CD4-positive, alpha-beta T cell (primary cell): ENCODE measurements around the gene FHL5. TPM values are rescaled to one million over a fixed set of nuclear protein-coding genes. Genes with fewer than 3 reads are reported as not detected.

Experiments
- ATAC-seq: fragments of 200-7000 bp; cut with Tn5 transposase; one replicate; pipeline ENCODE4 v1.10.0; 2022; ENCODE audit warnings: mild to moderate bottlenecking; ENCODE audit not compliant: poor library complexity
- CTCF ChIA-PET: fragments of 350-600 bp; sonication (Branson Sonifier 250); formaldehyde crosslinking; loops from one replicate; lab custom pipeline; 2021; ENCODE audit warnings: antibody characterized with exemption, inconsistent platforms; lab: Charles Lee
- POLR2A ChIA-PET: fragments of 350-600 bp; sonication (Branson Sonifier 250); formaldehyde crosslinking; loops from one replicate; lab custom pipeline; 2021; ENCODE audit warnings: antibody characterized with exemption, inconsistent platforms; lab: Charles Lee
- DNase-seq, 14 experiments: peaks; one replicate each; pipeline ENCODE4 v3.0.0-alpha.2; 2013 to 2020; ENCODE audit warnings: mixed read lengths in 2 of 14
- H3K27ac ChIP-seq, 2 donors: one replicate each; pipeline versions ENCODE4 v1.5.1 to v1.7.0; 2013; ENCODE audit warnings: low read length in 2 of 2, low read depth in 1 of 2, mild to moderate bottlenecking in 1 of 2
- H3K27me3 ChIP-seq, 2 experiments: 1 replicate in 1 of 2; 2 replicates in 1 of 2; pipeline versions ENCODE4 v1.6.1 to v1.7.0; 2013; ENCODE audit warnings: low read length in 2 of 2, control low read depth in 1 of 2, mild to moderate bottlenecking in 1 of 2, moderate library complexity in 1 of 2; ENCODE audit not compliant: insufficient read depth in 2 of 2, control insufficient read depth in 1 of 2
- H3K36me3 ChIP-seq: one replicate; pipeline ENCODE4 v1.6.1; 2013; ENCODE audit warnings: low read length, control low read depth; ENCODE audit not compliant: insufficient read depth
- H3K4me1 ChIP-seq: one replicate; pipeline ENCODE4 v1.6.1; 2013; ENCODE audit warnings: low read length, control low read depth; ENCODE audit not compliant: insufficient read depth
- H3K4me3 ChIP-seq: one replicate; pipeline ENCODE4 v1.5.1; 2013; ENCODE audit warnings: mild to moderate bottlenecking, low read length, moderate library complexity
- H3K9me3 ChIP-seq, 2 experiments: 1 replicate in 1 of 2; 2 replicates in 1 of 2; pipeline versions ENCODE4 v1.6.1 to v1.7.0; 2013; ENCODE audit warnings: low read length in 2 of 2, mild to moderate bottlenecking in 2 of 2, control low read depth in 1 of 2, moderate library complexity in 1 of 2; ENCODE audit not compliant: control insufficient read depth in 1 of 2, insufficient read depth in 1 of 2
- H3K27ac Mint-ChIP-seq: one replicate; pipeline ENCODE4 v1.8.0; 2020; ENCODE audit warnings: mixed read lengths
- H3K27me3 Mint-ChIP-seq: one replicate; pipeline ENCODE4 v1.8.0; 2021; ENCODE audit warnings: mixed read lengths
- H3K36me3 Mint-ChIP-seq: one replicate; pipeline ENCODE4 v1.8.0; 2021; ENCODE audit warnings: low read depth, mixed read lengths
- H3K4me1 Mint-ChIP-seq: one replicate; pipeline ENCODE4 v1.8.0; 2021; ENCODE audit warnings: low read depth, mixed read lengths
- H3K4me3 Mint-ChIP-seq: one replicate; pipeline ENCODE4 v1.8.0; 2020; ENCODE audit warnings: mild to moderate bottlenecking, mixed read lengths
- H3K9me3 Mint-ChIP-seq: one replicate; pipeline ENCODE4 v1.8.0; 2020; ENCODE audit warnings: mixed read lengths
- CTCF ChIP-seq: fragments of 200-600 bp; IDR thresholded peaks from one replicate; pipeline ENCODE4 v1.8.0; 2022; ENCODE audit warnings: antibody characterized with exemption, mild to moderate bottlenecking
- intact Hi-C, 2 experiments: fragments of 100-400 bp; cut with DNase I in 1 of 2; cut with micrococcal nuclease in 1 of 2; formaldehyde crosslinking; loops; one replicate each; pipeline versions ENCODE4 v1.15.1 to v1.9.0; 2023 to 2025; cut with DNase I, micrococcal nuclease
- total RNA-seq, 174 experiments: library from RNA in 2 of 174; stranded (reverse) in 2 of 174; gene quantifications; one replicate each; pipeline ENCODE4 v1.2.3 and lab custom pipeline; 2021 to 2026

Gene FHL5
- total RNA-seq, 2 experiments from 2014 or later: not detected

- Mint-ChIP-seq H3K27me3 (peaks cover 36% of the 10 kb centered on the region), H3K27ac (no peak overlapping the region), H3K4me1 (no peaks in the 10 kb centered on the region), H3K9me3 (no peaks in the 10 kb centered on the region), H3K36me3 (no peaks in the 10 kb centered on the region), H3K4me3 (no peak overlapping the region)
- TF ChIP-seq CTCF: no peak
- ChIA-PET CTCF (no interaction called here), POLR2A (no interaction called here)
- DNase-seq: no peak
- no peak for ATAC-seq
- Histone ChIP-seq H3K36me3 (no peaks in the 10 kb centered on the region), H3K9me3 (peaks cover under 1 to 12% of the 10 kb centered on the region in 2 experiments), H3K27me3 (peaks cover 6 to 13% of the 10 kb centered on the region in 2 experiments), H3K4me3 (no peak overlapping the region), H3K27ac (no peak overlapping the region), H3K4me1 (no peaks in the 10 kb centered on the region)
- intact Hi-C loops: no loop called here
These were observed 96.3 kb downstream of the FHL5 start for GRCh38 chr6:96659084-96659845.

Other genes with a start within 250 kb of the FHL5 start
- 10 to 100 TPM; 22.1 TPM for gene UFL1, start 41.3 kb upstream of the FHL5 start, total RNA-seq